ENCODE measurements around the gene HPF1.
"Not testable (repeated sequence)": the region's sequence is repeated elsewhere in the genome, so short reads cannot be mapped to it uniquely, and the experiment has no call there.

Gene HPF1

GRCh38 chr4:169757575-169758184 lies at the start of gene HPF1:
HPF1 (minus strand) TSS chr4:169757944; CDS start chr4:169757877, 67 bp downstream.
- peak; percentile 99 for DNase-seq

- DNase-seq: not testable (repeated sequence)
Observed at GRCh38 chr4:169806770-169807169, 49.0 kb upstream of the HPF1 start.

- DNase-seq: no peak
Observed at GRCh38 chr4:169803413-169803812, 45.7 kb upstream of the HPF1 start.

GRCh38 chr4:169802873-169803272 lies 45.1 kb upstream of the HPF1 start:
- no peak for DNase-seq

- DNase-seq: no peak
Observed at GRCh38 chr4:169800541-169800940, 42.8 kb upstream of the HPF1 start.

- no peak for DNase-seq
Observed at GRCh38 chr4:169799260-169799659, 41.5 kb upstream of the HPF1 start.

GRCh38 chr4:169795585-169795984 lies 37.8 kb upstream of the HPF1 start:
- no peak for DNase-seq

GRCh38 chr4:169791527-169792156 lies 33.9 kb upstream of the HPF1 start:
- DNase-seq: peak; percentile 7

- DNase-seq: no peak
Observed at GRCh38 chr4:169791062-169791461, 33.3 kb upstream of the HPF1 start.

GRCh38 chr4:169774466-169775445 lies 17.0 kb upstream of the HPF1 start:
- peak; percentile 64 for DNase-seq

- DNase-seq: no peak
Observed at GRCh38 chr4:169773889-169774288, 16.1 kb upstream of the HPF1 start.

- not testable (repeated sequence) for DNase-seq
Observed at GRCh38 chr4:169771556-169772080, 13.9 kb upstream of the HPF1 start.

GRCh38 chr4:169770416-169770815 lies 12.7 kb upstream of the HPF1 start:
- DNase-seq: no peak

GRCh38 chr4:169768385-169768784 lies 10.6 kb upstream of the HPF1 start:
- no peak for DNase-seq

- DNase-seq: no peak
Observed at GRCh38 chr4:169766741-169767140, 9.0 kb upstream of the HPF1 start.

- no peak for DNase-seq
Observed at GRCh38 chr4:169765835-169766234, 8.1 kb upstream of the HPF1 start.

- no peak for DNase-seq
Observed at GRCh38 chr4:169761846-169762245, 4.1 kb upstream of the HPF1 start.

GRCh38 chr4:169758401-169758962 lies 738 bp upstream of the HPF1 start:
- no peak for DNase-seq

GRCh38 chr4:169756971-169757574 lies 671 bp downstream of the HPF1 start:
- no peak for DNase-seq

GRCh38 chr4:169745291-169745690 lies 12.5 kb downstream of the HPF1 start:
- no peak for DNase-seq

GRCh38 chr4:169744601-169745000 lies 13.1 kb downstream of the HPF1 start:
- no peak for DNase-seq

- no peak for DNase-seq
Observed at GRCh38 chr4:169741569-169741968, 16.2 kb downstream of the HPF1 start.

- not testable (repeated sequence) for DNase-seq
Observed at GRCh38 chr4:169738604-169739003, 19.1 kb downstream of the HPF1 start.

Measured in CD4-positive, alpha-beta T cell treated with Interleukin-17A for 4 hours (primary cell).